SH-SY5Y (cell line): ENCODE data around the gene CD80.

Experiments
- GATA2 ChIP-seq: IDR thresholded peaks from 2 replicates; pipeline ENCODE4 v1.6.1; 2011; ENCODE audit warnings: mild to moderate bottlenecking, low read depth, low read length
- GATA3 ChIP-seq: IDR thresholded peaks from 2 replicates; pipeline ENCODE4 v1.6.1; 2011; ENCODE audit warnings: low read depth, mild to moderate bottlenecking, low read length, moderate library complexity

DNA sequence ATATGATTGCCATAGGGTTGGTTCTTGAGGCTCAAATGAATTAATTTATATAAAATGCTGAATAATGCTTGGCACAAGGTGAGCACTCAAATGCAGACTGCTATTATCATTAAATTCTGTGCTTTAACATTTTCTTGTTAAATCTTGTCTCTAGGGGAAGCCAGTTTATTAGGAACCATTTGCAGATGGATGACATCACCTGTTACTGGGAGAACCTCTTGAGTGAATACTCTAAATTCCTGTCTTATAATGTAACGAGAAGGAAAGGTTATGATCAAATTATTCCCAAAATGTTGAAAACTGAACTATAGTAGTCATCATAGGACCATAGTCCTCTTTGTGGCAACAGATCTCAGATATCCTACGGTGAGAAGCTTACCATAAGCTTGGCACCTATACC is 67.3 kb downstream of the CD80 start:
- no peak for TF ChIP-seq GATA2
- TF ChIP-seq GATA3: no peak
